Ishikawa (cell line): ENCODE measurements around the gene ICOSLG.

Source experiments
- CEBPB ChIP-seq: IDR thresholded peaks from 2 replicates; pipeline ENCODE4 v1.6.1; 2012
- CREB1 ChIP-seq: IDR thresholded peaks from 2 replicates; pipeline ENCODE4 v1.6.1; 2012; ENCODE audit warnings: low read depth
- EGR1 ChIP-seq: IDR thresholded peaks from 2 replicates; pipeline ENCODE4 v1.6.1; 2012
- EP300 ChIP-seq: IDR thresholded peaks from 2 replicates; pipeline ENCODE4 v1.6.1; 2012; ENCODE audit warnings: borderline replicate concordance
- FOXM1 ChIP-seq: IDR thresholded peaks from 2 replicates; pipeline ENCODE4 v1.6.1; 2012; ENCODE audit warnings: low read depth, borderline replicate concordance
- MAX ChIP-seq: IDR thresholded peaks from 2 replicates; pipeline ENCODE4 v1.6.1; 2012
- NFIC ChIP-seq: IDR thresholded peaks from 2 replicates; pipeline ENCODE4 v1.6.1; 2012
- RAD21 ChIP-seq: IDR thresholded peaks from 2 replicates; pipeline ENCODE4 v1.6.1; 2012; ENCODE audit warnings: low read depth
- REST ChIP-seq: IDR thresholded peaks from 2 replicates; pipeline ENCODE4 v1.6.1; 2012; ENCODE audit warnings: low read depth, mild to moderate bottlenecking
- TAF1 ChIP-seq: IDR thresholded peaks from 2 replicates; pipeline ENCODE4 v1.6.1; 2012; ENCODE audit warnings: low read depth, mild to moderate bottlenecking
- TCF12 ChIP-seq: IDR thresholded peaks from 2 replicates; pipeline ENCODE4 v1.6.1; 2012; ENCODE audit warnings: low read depth
- TEAD4 ChIP-seq: IDR thresholded peaks from 2 replicates; pipeline ENCODE4 v1.6.1; 2012
- YY1 ChIP-seq: IDR thresholded peaks from 2 replicates; pipeline ENCODE4 v1.6.1; 2012; ENCODE audit warnings: low read depth
- ZBTB7A ChIP-seq: IDR thresholded peaks from 2 replicates; pipeline ENCODE4 v1.6.1; 2012; ENCODE audit warnings: low read depth
- TF ChIP-seq, protein P1 (sequence below): IDR thresholded peaks from 2 replicates; pipeline ENCODE4 v1.6.1; 2012

The ICOSLG gene

DNA sequence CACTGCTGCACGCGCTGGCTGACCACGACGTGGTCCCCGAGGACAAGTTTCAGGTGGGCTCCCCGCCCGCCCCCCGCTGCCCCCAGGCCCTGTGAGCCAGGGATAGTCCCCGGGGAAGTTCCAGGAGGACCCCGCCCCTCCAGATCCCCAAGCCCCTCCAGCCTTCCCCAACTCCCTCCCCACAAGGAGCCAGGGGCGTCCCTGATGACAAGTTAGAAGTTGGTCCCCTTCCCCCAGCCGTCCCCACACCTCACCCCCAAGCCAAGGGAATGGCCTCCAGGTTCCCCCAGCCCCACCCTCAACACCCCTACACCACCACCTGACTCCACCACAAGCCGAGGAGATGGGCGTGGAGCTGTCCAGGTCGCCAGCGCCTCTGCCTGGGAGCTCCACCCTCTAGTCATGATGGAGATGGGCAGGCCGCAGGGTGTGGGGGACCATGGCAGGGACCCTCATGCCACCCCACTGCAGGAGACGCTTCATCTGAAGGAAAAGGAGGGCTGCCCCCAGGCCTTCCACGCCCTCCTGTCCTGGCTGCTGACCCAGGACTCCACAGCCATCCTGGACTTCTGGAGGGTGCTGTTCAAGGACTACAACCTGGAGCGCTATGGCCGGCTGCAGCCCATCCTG is 45.5 kb upstream of the ICOSLG start:
- TF ChIP-seq TEAD4 (no peak), NFIC (no peak), TAF1 (no peak), CREB1 (no peak), EP300 (no peak), CEBPB (no peak)

GRCh38 chr21:44285138-44285992 is 44.6 kb upstream of the ICOSLG start, which contains the start of gene AIRE:
TSS of gene AIRE (plus strand) at chr21:44285876. CDS start at chr21:44286007, 131 bp downstream.
- TF ChIP-seq FOXM1 (no peak), EP300 (no peak), MAX (no peak)

- TF ChIP-seq, protein P1, sequence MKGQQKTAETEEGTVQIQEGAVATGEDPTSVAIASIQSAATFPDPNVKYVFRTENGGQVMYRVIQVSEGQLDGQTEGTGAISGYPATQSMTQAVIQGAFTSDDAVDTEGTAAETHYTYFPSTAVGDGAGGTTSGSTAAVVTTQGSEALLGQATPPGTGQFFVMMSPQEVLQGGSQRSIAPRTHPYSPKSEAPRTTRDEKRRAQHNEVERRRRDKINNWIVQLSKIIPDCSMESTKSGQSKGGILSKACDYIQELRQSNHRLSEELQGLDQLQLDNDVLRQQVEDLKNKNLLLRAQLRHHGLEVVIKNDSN = no peak
- no peak for TF ChIP-seq EP300
- TF ChIP-seq REST = no peak
- no peak for TF ChIP-seq CEBPB
- no peak for TF ChIP-seq TEAD4
- TF ChIP-seq FOXM1 = no peak
- TF ChIP-seq TAF1 = no peak
- no peak for TF ChIP-seq MAX
- TF ChIP-seq EGR1 = no peak
These were observed 43.2 kb upstream of the ICOSLG start for GRCh38 chr21:44283948-44284347.

GRCh38 chr21:44282370-44282769 is 41.6 kb upstream of the ICOSLG start:
- TF ChIP-seq EP300 = no peak
- no peak for TF ChIP-seq CEBPB
- no peak for TF ChIP-seq TAF1
- TF ChIP-seq CREB1 = no peak
- TF ChIP-seq FOXM1 = no peak
- TF ChIP-seq EGR1 = no peak
- TF ChIP-seq RAD21 = no peak
- no peak for TF ChIP-seq REST

- no peak for TF ChIP-seq FOXM1
- TF ChIP-seq CREB1 = no peak
- no peak for TF ChIP-seq TEAD4
- no peak for TF ChIP-seq RAD21
- no peak for TF ChIP-seq TCF12
- TF ChIP-seq MAX = no peak
- TF ChIP-seq ZBTB7A = no peak
- TF ChIP-seq, protein P1 = no peak
- TF ChIP-seq YY1 = no peak
- TF ChIP-seq CEBPB = no peak
- no peak for TF ChIP-seq EGR1
These were observed 41.1 kb upstream of the ICOSLG start for GRCh38 chr21:44281801-44282200.
